Skin of body (tissue), 2 donors: ENCODE measurements around the gene RNF222. TPM values are rescaled to one million over a fixed set of nuclear protein-coding genes. Genes with fewer than 3 reads are reported as not detected.
"Not testable (repeated sequence)": the region's sequence is repeated elsewhere in the genome, so short reads cannot be mapped to it uniquely, and the experiment has no call there.

Experiments used
- DNase-seq: peaks from one replicate; lab custom pipeline; 2025; lab: John Stamatoyannopoulos, UW
- total RNA-seq: library from RNA; depleted of rRNA; stranded (reverse); fragments of >200 nt; gene quantifications from one replicate; pipeline ENCODE4 v1.2.3, GENCODE V29; 2014

Gene RNF222
- total RNA-seq, 1 donor from 2014 or later = 3.3 TPM

- no peak for DNase-seq
Measured at GRCh38 chr17:8382052-8382879, 15.4 kb downstream of the RNF222 start.

GRCh38 chr17:8380049-8380448, 17.6 kb downstream of the RNF222 start:
- no peak for DNase-seq

- not testable (repeated sequence) for DNase-seq
Measured at GRCh38 chr17:8378117-8378516, 19.5 kb downstream of the RNF222 start.

- no peak for DNase-seq
Measured at GRCh38 chr17:8377422-8377821, 20.2 kb downstream of the RNF222 start.

- peak; percentile 82 for DNase-seq
Measured at GRCh38 chr17:8376271-8377067, 21.2 kb downstream of the RNF222 start, which contains the start of gene KRABD2. Gene KRABD2, minus strand, starts transcription at chr17:8376704.

- no peak for DNase-seq
Measured at GRCh38 chr17:8375738-8376259, 21.8 kb downstream of the RNF222 start.

- DNase-seq = not testable (repeated sequence)
Measured at GRCh38 chr17:8373856-8374255, 23.8 kb downstream of the RNF222 start.

- no peak for DNase-seq
Measured at GRCh38 chr17:8372422-8372821, 25.2 kb downstream of the RNF222 start.

GRCh38 chr17:8371786-8372185, 25.8 kb downstream of the RNF222 start:
- DNase-seq = no peak

GRCh38 chr17:8369944-8370343, 27.7 kb downstream of the RNF222 start:
- no peak for DNase-seq

- no peak for DNase-seq
Measured at GRCh38 chr17:8368193-8368592, 29.4 kb downstream of the RNF222 start.

GRCh38 chr17:8366231-8366630, 31.4 kb downstream of the RNF222 start:
- no peak for DNase-seq

GRCh38 chr17:8365143-8365542, 32.5 kb downstream of the RNF222 start:
- no peak for DNase-seq

- no peak for DNase-seq
Measured at GRCh38 chr17:8362651-8363332, 34.8 kb downstream of the RNF222 start.

- DNase-seq = peak; percentile 17
Measured at GRCh38 chr17:8360751-8361150, 36.9 kb downstream of the RNF222 start.

GRCh38 chr17:8360260-8360659, 37.4 kb downstream of the RNF222 start:
- no peak for DNase-seq

GRCh38 chr17:8359769-8360168, 37.9 kb downstream of the RNF222 start:
- DNase-seq = peak; percentile 53

- no peak for DNase-seq
Measured at GRCh38 chr17:8357910-8358309, 39.7 kb downstream of the RNF222 start.

GRCh38 chr17:8354236-8354635, 43.4 kb downstream of the RNF222 start:
- no peak for DNase-seq

GRCh38 chr17:8353736-8354135, 43.9 kb downstream of the RNF222 start:
- no peak for DNase-seq

- DNase-seq = no peak
Measured at GRCh38 chr17:8350339-8350738, 47.3 kb downstream of the RNF222 start.

GRCh38 chr17:8347001-8347400, 50.6 kb downstream of the RNF222 start:
- DNase-seq = not testable (repeated sequence)
